HUDEP-2 (cell line): ENCODE results near the gene MRPS27.
"Not testable (repeated sequence)": the region's sequence is repeated elsewhere in the genome, so short reads cannot be mapped to it uniquely, and the experiment has no call there.

ENCODE experiments used
- DNase-seq, 76 experiments: peaks; one replicate each; lab custom pipeline; 2025; ENCODE audit not compliant: unreplicated experiment in 76 of 76; lab: John Stamatoyannopoulos, UW

The MRPS27 gene

GRCh38 chr5:72179816-72180440 lies 140.1 kb downstream of the MRPS27 start:
- DNase-seq: no peak

DNA sequence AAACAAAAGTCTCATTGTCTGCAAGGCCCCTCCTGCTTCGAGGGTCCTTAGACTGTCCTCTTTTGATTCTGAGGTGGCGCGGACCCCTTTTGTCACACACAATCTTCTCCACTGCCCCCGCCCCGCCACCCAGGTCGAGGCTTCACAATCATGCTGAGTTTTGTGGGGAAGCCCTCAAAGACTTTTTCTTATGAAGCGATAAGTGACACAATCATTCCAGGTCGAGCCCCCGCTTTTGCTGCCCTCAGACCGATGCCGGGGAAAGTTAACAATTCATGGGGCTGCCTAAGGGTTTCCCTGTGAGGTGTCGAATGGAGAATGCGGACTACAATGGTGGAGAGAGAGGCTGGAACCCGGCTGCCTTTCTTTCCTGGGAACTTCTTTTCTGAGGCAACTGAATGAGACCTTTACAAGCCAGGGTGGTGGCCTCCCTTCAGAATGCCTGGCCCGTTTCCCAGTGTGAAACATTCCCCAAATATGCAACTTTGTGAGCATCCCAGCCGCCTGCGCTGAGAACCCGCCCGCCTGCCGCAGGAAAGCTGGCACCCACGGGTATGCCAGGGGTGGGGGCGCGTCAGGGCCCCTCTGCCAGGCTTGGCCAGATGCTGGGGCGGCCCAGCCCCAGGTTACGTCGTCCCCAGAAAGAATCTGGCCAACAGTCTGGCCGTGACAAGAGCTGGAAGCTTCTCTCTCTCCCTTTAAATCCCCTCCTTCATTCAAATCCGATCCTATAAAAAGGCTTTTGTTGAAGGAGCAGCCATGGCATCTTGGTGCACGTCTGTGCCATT lies 140.8 kb downstream of the MRPS27 start:
- DNase-seq: no peak

DNA sequence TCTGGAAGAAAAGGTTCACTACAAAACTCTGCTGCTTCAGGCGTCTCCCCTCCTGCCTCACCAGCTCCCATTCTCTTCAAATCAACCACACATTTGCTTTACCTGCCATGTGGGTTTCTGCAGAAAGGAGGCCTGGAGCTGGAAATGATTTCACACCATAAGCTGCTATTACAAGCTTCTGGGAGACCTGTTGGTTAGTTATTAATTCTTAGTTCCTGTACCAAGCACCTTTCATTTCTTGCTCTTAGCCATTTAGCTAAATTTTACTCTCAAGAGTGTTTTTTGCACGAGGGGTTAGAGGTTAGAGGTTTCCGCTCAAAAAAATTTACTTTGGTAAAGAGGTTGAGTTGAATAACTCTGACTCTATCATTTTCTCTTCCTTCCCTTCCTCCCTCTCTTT lies 142.5 kb downstream of the MRPS27 start:
- DNase-seq: no peak

GRCh38 chr5:72172786-72173185 lies 147.3 kb downstream of the MRPS27 start:
- DNase-seq: no peak

DNA sequence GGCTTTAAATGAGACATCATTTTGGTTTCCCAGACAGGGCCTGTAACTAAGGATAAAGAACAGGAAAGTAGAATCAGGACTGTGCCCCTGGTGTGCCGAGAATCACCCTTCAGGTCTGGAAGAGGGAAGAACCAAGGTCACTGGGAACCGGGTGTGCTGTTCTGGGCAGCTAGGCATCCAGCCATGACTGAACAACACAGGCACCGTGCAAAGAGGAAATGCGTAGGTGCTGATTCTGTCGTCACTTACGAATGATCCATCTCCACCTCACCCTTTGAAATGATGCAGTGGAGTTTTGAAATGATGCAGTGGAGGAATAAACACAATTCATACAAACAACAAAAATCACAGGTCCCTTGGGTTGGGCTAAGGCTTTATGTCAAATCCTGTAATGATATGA lies 148.4 kb downstream of the MRPS27 start:
- DNase-seq: no peak

DNA sequence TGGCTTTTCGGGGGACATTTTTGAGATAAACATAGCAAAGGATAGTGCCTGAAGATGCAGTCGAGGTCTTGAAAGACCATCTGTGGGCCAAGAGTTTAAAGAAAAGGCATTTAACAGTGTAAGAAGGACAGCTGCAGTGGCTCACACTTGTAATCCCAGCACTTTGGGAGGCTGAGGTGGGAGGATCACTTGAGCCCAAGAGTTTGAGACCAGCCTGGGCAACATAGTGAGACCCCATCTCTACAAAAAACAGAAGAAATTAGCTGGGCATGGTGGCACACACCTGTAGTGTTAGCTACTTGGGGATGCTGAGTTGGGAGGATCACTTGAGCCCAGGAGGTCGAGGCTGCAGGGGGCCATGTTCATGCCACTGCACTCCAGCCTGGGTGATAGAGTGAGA lies 148.9 kb downstream of the MRPS27 start:
- DNase-seq: not testable (repeated sequence)

DNA sequence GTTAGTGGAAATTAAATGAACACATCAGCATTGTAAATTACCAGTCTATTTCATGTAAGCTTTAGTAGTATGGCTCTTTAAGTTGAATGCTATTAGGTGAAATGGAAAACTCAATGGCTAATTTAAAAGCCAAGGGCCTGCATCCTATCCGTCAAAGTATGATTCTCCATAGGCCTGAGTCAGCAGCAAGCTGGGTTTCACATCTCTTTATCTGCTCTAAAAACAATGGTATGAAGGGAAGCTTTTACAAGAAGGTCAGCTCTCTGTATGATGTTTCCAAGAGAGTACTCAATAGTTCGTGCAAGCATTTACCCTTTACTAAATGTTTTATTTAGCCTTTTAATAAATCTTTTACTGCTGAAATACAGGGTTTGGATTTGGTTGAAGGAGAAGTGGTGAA lies 149.9 kb downstream of the MRPS27 start:
- DNase-seq: no peak
